Activated CD4-positive, alpha-beta T cell treated with anti-CD3 and anti-CD28 coated beads for 24 hours (primary cell): ENCODE measurements around the gene PIWIL4.

ENCODE experiments used
- DNase-seq, 2 donors: peaks; one replicate each; pipeline ENCODE4 v3.0.0-alpha.2; 2020; ENCODE audit warnings: low read depth in 2 of 2

PIWIL4 gene

DNA sequence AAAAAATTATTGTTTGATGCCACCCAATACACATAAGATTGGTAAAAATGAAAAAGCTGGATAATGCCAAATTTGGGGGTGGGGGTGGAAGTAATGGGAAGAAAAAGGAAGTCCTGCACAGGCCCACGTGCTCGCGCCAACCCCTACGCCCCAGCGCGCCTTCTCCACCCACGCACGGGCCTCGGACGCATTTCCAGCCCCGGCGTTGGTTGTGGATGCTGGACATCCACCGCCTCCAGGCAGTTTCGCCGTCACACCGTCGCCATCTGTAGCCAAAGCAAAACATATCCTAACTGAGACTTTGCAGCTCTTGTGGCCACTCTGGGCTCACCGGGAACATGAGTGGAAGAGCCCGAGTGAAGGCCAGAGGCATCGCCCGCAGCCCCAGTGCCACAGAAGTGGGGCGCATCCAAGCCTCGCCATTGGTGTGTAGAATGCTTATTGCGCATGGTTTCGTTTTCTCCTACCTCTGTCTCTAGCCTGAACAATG lies at the start of gene PIWIL4:
Gene PIWIL4, plus strand, starts transcription at position 188 of the 490 bp plus-strand sequence. Its CDS starts 151 bp downstream, at position 339.
- DNase-seq, result no peak

DNA sequence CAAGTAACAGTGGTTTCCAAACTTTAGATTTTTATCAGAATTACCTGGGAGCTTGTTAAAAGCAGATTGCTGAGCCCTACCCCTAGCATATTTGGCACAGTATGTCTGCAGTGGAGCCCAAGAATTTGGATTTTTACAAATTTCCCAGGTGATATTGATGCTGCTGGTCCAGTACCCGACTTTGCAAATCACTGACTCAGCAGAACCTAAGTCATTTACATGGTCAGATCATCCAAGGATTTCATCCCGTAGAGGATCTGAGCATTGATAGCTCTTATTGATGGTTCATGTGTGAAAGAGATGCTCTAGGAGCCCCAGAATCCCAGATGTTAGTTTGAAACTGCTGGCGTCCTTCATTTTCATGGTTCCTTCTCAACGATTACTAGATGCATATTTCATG lies 48.9 kb upstream of the PIWIL4 start:
- no peak for DNase-seq

DNA sequence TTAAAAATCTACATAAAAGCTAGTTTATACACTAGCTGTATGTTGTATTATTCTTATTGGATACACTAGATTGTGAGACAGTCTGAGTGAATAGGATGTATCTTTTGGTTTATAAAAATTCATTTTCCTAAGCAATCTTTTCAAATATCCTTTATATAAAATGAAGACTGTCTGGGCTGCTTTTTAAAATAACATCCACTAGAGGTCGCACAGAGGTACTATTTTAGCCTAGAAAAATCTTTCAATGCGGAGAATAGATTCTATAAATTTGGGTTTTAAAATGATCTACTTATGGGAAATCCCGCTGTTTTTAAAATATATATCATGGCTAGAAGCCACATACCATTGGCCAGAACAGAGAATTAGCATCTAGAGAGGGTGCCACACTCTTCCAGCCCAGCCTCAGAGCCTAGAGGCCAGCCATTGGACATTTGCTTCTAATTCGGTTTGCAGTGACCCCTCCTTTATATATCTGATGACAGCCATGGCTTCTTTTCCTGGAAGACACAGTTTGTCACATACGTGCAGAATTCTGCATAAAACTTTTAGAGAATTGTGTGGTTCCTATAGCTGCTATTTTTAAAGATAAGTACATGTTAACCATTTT lies 47.6 kb upstream of the PIWIL4 start:
- DNase-seq, result no peak

DNA sequence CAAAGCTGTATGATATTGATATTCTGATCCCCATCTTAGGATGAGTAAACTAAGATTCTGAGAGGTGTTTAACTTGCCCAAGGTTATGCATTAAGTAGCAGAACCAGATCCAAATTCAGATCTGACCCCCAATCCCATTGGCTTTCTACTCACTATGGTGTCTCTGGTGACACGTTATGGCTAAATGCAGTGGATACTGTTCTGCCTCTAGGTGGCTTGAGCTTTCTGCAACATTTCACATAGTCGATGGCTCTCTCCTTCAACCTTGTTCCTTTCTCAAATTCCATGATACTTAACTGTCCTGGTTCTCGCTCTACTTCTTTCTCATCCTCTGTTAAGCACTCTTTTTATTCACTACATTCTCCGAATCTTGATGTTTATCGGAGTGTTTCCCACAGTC lies 45.5 kb upstream of the PIWIL4 start:
- DNase-seq, result no peak

DNA sequence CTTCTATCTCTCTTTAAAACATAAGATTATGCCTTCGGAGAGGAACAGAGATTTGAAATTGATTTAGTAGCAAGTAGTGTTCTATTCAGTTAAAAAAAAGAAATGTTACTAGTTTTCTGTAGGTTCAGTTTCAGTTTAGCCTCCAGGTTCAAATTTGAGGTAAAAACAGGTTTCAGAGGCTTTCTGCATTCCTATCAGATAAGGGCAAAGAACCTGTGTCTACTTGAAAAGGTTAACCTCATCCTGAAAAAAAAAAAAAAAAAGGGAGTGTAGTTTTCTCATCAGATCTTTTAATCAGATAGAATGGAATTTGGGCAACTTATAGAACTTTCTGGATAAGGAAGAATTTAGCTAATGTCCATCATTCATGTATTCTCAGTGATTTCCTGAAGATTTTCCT lies 42.8 kb upstream of the PIWIL4 start:
- no peak for DNase-seq

DNA sequence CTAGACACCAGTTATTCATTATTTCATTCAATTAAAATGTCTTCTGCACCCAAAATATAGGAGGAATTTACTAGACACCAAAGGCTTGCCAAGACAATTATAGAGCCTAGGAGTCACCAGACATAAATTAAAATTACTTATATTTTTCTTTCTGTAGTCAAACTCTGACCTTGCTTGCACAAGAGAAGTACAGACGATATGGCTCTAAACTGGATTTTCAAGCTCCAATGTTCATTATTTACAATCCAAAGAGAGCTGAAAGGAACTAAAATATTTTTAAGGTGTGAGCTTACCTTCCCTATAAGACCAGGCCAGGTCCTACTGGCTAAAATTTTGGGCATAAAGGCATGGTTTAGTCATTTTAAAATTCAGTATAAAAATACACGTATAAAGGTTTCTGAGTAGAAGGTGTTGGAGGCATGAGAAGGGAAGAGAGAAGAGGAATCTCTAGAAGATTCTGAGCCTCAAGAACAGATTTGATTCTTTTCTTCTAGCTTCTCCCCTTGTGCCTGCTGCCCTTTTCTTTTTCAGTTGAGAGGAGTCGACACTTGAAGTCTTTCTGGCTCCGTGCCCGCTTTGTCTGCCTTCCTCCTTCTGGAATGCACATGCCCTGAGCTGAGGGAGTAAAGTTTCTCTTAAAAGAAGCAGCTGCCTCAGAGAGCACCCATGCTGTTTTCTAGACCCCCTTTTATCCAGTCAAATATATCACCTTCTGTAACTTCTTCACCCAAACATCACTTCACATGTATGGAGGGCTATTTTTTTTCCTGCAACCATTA lies 41.4 kb upstream of the PIWIL4 start:
- DNase-seq, result no peak

DNA sequence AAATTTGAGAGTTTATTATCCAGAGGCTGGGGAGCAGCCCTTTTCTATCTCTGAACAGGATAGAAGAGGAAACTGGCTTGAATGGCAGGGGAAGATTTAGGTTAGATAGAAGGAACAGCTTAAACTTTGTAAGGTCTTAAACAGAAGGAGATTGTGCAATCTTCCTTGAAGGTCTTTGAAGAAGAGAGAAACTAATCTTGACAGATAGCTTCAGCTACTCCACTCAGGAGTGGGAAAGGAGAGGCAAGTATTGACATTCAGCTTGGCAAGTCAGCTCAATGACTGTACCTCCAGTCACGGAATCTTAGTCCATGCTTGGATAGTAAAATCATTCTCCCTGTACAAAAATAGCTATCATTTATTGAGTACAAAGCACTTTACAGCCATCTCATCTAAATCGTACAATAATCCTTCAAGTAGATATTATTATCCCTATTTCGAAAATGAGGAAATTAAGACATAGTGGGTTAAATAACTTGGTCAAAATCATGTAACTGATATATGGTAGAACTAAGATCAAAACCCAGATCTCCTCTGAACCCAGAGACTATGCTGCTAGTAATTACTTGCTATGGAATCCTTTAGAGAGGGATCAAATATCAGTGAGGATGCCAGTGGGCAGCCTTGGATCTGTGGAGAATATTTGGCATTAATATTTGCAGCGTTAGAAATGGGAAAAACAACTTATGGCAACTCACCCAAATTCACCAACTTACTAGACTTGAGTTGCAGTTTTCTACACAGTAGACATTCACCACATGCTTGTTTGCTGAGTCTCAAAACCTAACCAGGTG lies 40.3 kb upstream of the PIWIL4 start:
- DNase-seq, result no peak

DNA sequence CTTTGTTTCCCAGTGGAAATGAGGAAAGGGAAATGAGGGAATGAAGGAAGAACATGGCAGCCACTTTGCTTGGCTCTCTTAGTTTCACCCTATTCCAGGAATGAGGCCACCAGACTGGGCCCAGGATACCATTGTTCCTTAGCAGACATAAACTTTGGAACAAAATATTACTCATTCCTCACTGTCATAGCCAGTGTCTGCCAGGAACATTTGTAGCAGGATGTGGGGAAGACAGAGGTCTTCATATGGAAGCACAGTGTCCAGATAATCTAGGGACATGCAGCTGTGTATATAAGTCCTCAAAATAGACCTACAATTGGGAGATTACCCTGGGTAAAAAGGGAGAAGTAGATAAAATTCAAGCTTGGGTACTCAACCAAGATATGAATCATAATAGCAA lies 38.6 kb upstream of the PIWIL4 start:
- DNase-seq, result no peak

DNA sequence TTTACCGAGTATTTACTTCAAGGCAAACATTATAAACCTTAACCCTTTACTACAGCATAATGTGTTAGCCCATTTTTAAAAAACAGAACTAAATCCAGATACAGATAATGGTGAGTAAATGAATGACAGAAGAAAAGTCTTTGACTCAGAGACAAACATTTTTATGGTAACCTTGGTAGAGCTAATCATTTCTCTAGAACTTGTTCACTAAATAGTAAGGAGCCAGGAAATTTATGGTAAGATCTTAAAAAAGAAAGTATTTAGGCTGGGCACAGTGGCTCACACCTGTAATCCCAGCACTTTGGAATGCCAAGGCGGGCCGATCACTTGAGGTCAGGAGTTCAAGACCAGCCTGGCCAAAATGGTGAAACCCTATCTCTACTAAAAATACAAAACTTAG lies 35.0 kb upstream of the PIWIL4 start:
- no peak for DNase-seq

DNA sequence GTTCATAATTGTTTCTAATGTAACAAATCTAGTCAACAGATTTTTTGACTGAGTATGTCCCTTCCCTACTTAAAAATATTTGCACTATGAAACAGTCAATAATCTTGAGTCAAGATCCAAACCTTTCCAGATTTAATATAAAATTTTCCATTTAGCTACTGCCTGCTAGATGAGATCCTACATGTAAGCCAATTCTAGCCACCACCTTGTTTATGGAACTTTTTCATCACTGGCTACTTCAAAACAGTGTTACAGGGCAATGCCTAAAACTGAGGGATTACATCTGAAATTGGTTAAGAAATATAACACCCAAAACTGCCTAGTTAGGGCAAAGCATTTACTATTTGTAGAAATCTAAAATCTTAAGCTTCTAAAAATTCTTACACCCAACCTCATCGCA lies 34.0 kb upstream of the PIWIL4 start:
- DNase-seq, result no peak

DNA sequence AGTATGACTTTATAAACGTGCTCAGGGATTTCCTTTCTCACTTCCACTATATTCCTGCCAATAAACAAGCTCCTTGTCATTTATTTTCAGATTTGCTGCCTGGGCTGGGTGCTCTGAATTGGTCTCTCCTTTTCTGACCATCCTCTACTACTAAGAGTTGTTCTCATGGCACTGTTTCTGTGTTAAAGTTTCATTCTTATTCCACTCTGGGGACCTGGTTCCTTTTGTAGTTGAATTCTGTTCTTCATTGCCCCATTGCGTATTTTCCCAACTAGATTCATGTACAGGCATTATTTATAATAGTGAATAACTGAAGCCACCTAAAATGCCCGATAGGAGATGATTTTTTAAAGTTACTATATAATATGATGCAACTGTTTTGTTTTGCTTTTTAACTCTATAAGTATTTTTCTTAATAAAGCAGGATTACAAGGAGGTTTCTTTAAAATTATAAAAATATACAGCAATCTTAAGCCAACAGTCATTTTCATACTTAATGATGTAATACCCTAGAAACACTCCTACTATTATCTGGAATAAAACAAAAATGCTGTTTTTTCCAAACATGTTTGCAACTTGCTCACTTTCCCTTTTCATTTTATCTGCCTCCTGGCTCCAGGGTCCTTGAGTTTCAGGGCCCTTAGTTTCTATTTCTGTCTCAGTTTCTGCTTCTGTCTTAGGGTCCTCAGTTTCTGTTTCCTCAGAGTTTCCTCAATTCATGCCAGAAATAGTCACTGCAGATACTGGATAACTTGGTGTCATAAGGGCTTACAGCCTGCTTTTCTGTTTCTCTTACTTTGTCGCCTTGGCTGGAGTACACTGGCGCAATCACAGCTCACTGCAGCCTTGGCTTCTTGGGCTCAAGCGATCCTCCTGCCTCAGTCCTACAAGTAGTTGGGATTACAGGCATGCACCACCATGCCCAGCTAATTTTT lies 33.2 kb upstream of the PIWIL4 start:
- DNase-seq, result no peak

DNA sequence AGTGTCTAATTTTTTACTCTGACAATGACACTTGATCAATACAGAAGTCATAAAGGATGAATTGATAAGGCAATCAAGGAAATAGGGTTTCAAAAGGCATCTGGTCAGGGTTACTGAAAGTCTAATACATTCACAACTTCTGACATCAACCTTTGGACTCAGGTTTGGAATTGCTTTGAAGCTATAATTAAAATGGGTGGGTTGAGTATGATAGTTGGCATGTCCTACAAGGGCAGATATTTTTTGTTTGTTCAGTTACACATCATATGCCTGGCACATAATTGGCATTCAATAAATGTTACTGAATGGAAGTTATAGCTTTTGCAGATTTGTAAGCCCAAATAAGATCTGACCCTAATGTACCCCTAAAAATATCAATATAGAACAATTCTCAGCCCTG lies 30.8 kb upstream of the PIWIL4 start:
- DNase-seq, result no peak

DNA sequence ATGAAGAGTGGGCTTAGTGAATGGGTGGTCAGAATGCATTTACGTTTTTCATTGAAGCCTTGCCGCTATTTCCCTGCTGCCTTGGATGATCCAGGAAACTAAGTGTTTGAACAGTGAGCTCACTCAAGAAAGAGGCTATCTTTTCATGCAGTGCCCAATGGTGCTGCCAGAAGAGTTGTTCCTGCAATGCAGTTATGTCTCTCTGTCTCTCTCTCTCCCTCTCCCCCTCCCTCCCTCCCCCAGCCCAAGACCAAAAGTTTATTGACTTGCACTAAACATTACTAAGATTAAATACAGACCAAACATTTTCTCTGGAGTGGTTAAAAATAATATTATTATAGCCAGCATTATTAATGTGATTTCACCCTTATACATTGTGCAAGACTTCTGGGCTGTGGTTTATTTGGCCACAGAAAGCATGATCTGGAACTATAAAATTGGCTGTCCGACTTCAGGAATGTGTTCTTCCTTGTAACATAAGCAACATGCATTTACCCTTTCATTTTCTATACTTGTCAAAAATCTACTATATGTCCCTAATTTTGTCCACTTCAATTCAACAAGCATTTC lies 30.1 kb upstream of the PIWIL4 start:
- DNase-seq, result no peak

DNA sequence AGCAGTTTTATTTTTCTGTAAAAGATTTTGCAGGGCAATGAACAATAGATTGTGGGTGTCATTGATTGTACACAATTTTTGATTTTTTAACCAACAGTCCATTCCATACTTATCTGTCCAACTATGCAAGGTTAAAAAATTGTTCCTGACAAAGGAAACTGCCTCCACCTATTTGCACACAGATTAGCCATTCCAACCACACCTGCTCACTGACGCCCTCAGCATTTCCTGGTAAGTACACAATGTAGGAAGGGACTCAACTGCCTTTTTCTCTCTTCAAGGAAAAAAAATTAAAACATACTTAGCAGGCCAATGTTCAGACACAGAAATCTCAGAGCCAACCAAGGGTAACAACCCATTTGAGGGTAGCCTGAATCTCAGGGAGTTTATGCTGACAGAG lies 27.7 kb upstream of the PIWIL4 start:
- no peak for DNase-seq

DNA sequence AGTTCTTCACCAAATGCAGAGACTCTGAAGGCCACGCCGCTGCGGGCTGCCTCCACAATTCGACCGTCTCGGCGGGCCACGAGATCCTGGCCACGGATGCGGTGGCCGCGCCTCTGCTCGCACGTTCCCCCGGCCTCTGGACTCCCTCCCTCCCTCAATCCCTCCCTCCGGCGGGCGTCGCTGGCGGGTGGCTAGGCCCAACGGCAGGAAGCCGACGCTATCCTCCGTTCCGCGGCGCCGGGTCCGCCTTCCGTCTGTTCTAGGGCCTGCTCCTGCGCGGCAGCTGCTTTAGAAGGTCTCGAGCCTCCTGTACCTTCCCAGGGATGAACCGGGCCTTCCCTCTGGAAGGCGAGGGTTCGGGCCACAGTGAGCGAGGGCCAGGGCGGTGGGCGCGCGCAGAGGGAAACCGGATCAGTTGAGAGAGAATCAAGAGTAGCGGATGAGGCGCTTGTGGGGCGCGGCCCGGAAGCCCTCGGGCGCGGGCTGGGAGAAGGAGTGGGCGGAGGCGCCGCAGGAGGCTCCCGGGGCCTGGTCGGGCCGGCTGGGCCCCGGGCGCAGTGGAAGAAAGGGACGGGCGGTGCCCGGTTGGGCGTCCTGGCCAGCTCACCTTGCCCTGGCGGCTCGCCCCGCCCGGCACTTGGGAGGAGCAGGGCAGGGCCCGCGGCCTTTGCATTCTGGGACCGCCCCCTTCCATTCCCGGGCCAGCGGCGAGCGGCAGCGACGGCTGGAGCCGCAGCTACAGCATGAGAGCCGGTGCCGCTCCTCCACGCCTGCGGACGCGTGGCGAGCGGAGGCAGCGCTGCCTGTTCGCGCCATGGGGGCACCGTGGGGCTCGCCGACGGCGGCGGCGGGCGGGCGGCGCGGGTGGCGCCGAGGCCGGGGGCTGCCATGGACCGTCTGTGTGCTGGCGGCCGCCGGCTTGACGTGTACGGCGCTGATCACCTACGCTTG lies 23.2 kb upstream of the PIWIL4 start, which contains the start of gene FUT4:
Gene FUT4, plus strand, starts transcription at position 227 of the 951 bp plus-strand sequence. Its CDS starts 213 bp downstream, at position 440.
- peak; percentile 53 to 63 for DNase-seq

DNA sequence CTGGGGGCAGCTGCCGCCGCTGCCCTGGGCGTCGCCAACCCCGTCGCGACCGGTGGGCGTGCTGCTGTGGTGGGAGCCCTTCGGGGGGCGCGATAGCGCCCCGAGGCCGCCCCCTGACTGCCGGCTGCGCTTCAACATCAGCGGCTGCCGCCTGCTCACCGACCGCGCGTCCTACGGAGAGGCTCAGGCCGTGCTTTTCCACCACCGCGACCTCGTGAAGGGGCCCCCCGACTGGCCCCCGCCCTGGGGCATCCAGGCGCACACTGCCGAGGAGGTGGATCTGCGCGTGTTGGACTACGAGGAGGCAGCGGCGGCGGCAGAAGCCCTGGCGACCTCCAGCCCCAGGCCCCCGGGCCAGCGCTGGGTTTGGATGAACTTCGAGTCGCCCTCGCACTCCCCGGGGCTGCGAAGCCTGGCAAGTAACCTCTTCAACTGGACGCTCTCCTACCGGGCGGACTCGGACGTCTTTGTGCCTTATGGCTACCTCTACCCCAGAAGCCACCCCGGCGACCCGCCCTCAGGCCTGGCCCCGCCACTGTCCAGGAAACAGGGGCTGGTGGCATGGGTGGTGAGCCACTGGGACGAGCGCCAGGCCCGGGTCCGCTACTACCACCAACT lies 22.4 kb upstream of the PIWIL4 start:
- peak in 1 of 2 donors; percentile 7 for DNase-seq

DNA sequence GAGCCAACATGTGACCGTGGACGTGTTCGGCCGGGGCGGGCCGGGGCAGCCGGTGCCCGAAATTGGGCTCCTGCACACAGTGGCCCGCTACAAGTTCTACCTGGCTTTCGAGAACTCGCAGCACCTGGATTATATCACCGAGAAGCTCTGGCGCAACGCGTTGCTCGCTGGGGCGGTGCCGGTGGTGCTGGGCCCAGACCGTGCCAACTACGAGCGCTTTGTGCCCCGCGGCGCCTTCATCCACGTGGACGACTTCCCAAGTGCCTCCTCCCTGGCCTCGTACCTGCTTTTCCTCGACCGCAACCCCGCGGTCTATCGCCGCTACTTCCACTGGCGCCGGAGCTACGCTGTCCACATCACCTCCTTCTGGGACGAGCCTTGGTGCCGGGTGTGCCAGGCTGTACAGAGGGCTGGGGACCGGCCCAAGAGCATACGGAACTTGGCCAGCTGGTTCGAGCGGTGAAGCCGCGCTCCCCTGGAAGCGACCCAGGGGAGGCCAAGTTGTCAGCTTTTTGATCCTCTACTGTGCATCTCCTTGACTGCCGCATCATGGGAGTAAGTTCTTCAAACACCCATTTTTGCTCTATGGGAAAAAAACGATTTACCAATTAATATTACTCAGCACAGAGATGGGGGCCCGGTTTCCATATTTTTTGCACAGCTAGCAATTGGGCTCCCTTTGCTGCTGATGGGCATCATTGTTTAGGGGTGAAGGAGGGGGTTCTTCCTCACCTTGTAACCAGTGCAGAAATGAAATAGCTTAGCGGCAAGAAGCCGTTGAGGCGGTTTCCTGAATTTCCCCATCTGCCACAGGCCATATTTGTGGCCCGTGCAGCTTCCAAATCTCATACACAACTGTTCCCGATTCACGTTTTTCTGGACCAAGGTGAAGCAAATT lies 21.7 kb upstream of the PIWIL4 start:
- no peak for DNase-seq

DNA sequence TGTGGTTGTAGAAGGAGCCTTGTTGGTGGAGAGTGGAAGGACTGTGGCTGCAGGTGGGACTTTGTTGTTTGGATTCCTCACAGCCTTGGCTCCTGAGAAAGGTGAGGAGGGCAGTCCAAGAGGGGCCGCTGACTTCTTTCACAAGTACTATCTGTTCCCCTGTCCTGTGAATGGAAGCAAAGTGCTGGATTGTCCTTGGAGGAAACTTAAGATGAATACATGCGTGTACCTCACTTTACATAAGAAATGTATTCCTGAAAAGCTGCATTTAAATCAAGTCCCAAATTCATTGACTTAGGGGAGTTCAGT lies 21.1 kb upstream of the PIWIL4 start:
- no peak for DNase-seq

DNA sequence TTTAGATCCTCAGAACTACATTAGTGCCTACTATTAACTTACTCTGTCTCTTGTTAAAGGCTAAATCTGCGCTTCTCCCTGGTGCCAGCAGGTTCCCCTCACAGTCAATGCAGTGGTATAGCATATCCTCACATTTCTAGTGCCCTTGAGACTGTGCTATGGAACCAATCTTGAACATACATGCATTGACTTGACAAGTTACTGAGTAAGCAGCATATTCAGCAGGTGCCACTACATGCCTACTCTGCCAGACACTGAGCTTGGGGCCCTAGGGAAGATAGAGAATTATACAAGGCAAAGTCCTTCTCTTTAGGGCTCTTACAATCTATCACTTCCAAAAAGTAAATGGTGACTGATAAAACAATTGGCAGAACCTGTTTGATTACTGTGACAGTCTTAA lies 20.3 kb upstream of the PIWIL4 start:
- DNase-seq, result no peak
